Keratinocyte (primary cell): Measurements from ENCODE around the gene ITGB3.

Experiments
- EZH2 ChIP-seq: IDR thresholded peaks from one replicate; pipeline ENCODE4 v1.6.1; 2012; ENCODE audit warnings: inconsistent platforms, mild to moderate bottlenecking, low read length, moderate library complexity
- TF ChIP-seq, protein P1 (sequence below), 3 experiments: IDR thresholded peaks in 1 of 3; conservative IDR thresholded peaks in 1 of 3; optimal IDR thresholded peaks in 1 of 3; 2 replicates in 2 of 3; 3 replicates in 1 of 3; pipeline versions ENCODE3 to v1.5.1; 2011; ENCODE audit warnings: low read length in 3 of 3, mild to moderate bottlenecking in 3 of 3, moderate library complexity in 2 of 3, control low read depth in 1 of 3, inconsistent platforms in 1 of 3; ENCODE audit not compliant: insufficient read depth in 2 of 3; ENCODE audit errors: extremely low read depth in 1 of 3

DNA sequence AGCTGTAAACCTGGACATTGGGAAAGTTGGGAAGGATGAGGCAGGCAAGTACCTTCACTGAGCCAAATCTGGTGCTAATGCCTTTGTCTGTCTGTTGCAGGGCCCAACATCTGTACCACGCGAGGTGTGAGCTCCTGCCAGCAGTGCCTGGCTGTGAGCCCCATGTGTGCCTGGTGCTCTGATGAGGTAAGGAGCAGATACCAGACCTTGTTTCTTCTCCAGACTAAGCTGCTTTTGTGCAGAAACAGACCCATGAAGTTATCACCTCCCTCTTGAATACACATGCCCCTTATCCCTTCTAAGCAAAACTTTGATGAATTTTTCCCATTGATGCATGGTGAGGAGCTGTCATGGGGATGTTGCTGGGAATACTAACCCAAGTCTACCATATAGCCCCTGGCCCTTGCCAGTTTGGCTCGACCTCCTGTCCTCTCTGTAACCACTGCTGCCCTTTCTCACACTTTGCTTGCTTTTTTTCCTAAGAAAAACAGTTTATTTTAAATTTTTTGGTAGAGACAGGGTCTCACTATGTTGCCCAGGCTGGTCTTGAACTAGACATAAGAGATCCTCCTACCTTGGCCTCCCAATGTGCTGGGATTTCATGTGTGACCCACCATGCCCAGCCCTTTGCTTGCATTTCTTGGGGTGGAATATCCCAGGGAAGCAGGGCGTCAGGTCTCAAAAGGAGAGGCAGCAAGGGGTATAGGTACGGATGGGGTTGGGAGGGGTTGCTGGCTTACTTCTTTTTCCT is 20.9 kb downstream of the ITGB3 start:
- TF ChIP-seq, protein P1, sequence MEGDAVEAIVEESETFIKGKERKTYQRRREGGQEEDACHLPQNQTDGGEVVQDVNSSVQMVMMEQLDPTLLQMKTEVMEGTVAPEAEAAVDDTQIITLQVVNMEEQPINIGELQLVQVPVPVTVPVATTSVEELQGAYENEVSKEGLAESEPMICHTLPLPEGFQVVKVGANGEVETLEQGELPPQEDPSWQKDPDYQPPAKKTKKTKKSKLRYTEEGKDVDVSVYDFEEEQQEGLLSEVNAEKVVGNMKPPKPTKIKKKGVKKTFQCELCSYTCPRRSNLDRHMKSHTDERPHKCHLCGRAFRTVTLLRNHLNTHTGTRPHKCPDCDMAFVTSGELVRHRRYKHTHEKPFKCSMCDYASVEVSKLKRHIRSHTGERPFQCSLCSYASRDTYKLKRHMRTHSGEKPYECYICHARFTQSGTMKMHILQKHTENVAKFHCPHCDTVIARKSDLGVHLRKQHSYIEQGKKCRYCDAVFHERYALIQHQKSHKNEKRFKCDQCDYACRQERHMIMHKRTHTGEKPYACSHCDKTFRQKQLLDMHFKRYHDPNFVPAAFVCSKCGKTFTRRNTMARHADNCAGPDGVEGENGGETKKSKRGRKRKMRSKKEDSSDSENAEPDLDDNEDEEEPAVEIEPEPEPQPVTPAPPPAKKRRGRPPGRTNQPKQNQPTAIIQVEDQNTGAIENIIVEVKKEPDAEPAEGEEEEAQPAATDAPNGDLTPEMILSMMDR (optimal IDR thresholded peaks at IDR 0.05 in 1 of 3, IDR thresholded peaks at IDR 0.05 in 1 of 3, conservative IDR thresholded peaks at IDR 0.05 in 1 of 3; ENCODE audit: extremely low read depth in 1 of 3, insufficient read depth in 2 of 3, low read length in 3 of 3), result no peak
- no peak for TF ChIP-seq EZH2
